Cardiac muscle cell (in vitro differentiated cells and primary cell): ENCODE results near the gene TMCO2. TPM values are rescaled to one million over a fixed set of nuclear protein-coding genes. Genes with fewer than 3 reads are reported as not detected.

Source experiments
- DNase-seq, 2 donors: peaks; one replicate each; pipeline versions ENCODE4 v3.0.0 to v3.0.0-alpha.2; 2010 to 2017; ENCODE audit warnings: low read depth in 1 of 2, low spot score in 1 of 2
- H3K27ac ChIP-seq: fragments of 200-600 bp; sonication (generic); 2 replicates; pipeline ENCODE4 v1.5.1; 2016
- H3K27me3 ChIP-seq: fragments of 200-600 bp; sonication (generic); 2 replicates; pipeline ENCODE4 v1.6.0; 2016; ENCODE audit warnings: control low read depth
- H3K36me3 ChIP-seq: fragments of 200-600 bp; sonication (generic); 2 replicates; pipeline ENCODE4 v1.5.1; 2016; ENCODE audit warnings: control low read depth
- H3K4me1 ChIP-seq: fragments of 200-600 bp; sonication (generic); 2 replicates; pipeline ENCODE4 v1.8.1; 2017; ENCODE audit warnings: low read depth, mild to moderate bottlenecking, mixed run types
- H3K4me3 ChIP-seq: fragments of 200-600 bp; sonication (generic); 2 replicates; pipeline ENCODE4 v1.5.1; 2016; ENCODE audit warnings: mild to moderate bottlenecking
- H3K9me3 ChIP-seq: fragments of 200-600 bp; sonication (generic); 2 replicates; pipeline ENCODE4 v1.5.1; 2017; ENCODE audit warnings: low read depth, mild to moderate bottlenecking, control low read depth
- CTCF ChIP-seq: IDR thresholded peaks from 2 replicates; pipeline ENCODE4 v1.5.1; 2012; ENCODE audit warnings: low read depth, mild to moderate bottlenecking, low read length
- polyA plus RNA-seq: library from polyadenylated mRNA; unstranded; fragments of >200 nt; fragmentation: Nextera tagmentation; extraction: Ambion mirVana; gene quantifications from 2 replicates; pipeline ENCODE4 v1.2.1, GENCODE V29; 2016
- total RNA-seq: library from RNA; depleted of rRNA; stranded (reverse); fragments of >200 nt; gene quantifications from 2 replicates; pipeline ENCODE4 v1.2.3, GENCODE V29; 2016

The TMCO2 gene
- total and polyA plus RNA-seq, 2 experiments from 2014 or later: not detected

GRCh38 chr1:40291293-40291692 is 43.6 kb downstream of the TMCO2 start:
- Histone ChIP-seq H3K27me3 (no peaks in the 10 kb centered on the region), H3K4me1 (no peaks in the 10 kb centered on the region), H3K27ac (no peak overlapping the region), H3K4me3 (no peak overlapping the region), H3K9me3 (no peaks in the 10 kb centered on the region), H3K36me3 (peaks cover 33% of the 10 kb centered on the region)
- TF ChIP-seq CTCF: no peak
- no peak for DNase-seq

DNA sequence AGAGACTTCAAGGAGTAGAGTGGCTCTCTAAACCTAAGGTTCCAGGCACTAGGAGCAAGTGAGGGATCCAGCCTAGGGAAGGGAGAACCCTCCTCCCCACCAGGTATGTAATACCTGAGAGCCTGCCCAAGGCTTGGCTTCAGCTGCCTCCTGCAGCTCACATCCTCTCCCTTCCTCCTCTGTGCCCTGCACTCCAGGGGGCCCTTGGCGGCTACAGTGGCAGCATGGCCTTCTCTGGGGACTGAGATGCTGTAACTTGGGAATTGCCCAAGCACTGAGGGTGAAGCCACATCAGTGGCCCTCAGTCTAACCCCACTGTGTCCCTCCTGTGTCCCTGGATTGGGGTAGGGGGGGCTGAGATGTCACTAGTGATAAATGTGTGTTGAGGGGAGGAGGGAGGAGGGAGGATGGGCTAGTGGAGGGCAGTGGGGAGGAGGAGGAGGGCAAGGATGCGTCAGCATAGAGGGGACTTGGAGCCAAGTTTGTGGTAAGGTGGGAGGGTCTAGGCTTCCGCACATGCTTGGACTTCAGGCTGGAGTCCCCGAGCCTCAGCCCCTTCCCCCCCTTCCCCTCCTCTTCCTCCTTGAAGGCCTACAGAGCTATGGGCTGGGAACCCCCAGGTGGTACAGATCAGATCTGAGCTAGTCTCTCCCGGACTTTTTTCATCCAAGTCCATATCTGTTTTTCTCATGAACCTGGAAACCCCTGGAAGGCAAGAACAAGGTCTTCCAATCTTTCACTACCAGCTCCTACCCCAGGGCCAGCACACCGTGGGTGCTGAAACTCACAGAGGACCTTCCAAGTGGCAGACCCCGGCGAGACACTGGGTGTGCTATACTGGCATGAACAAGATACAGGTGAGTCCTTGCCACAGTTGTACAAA is 51.9 kb downstream of the TMCO2 start:
- Histone ChIP-seq H3K36me3 (no peaks in the 10 kb centered on the region), H3K27ac (no peak overlapping the region), H3K9me3 (no peaks in the 10 kb centered on the region), H3K4me1 (no peaks in the 10 kb centered on the region), H3K27me3 (no peaks in the 10 kb centered on the region), H3K4me3 (no peak overlapping the region)
- no peak for TF ChIP-seq CTCF
- peak in 1 of 2 donors; percentile 67 for DNase-seq

- H3K4me3 ChIP-seq: no peak overlapping the region
- no peak for TF ChIP-seq CTCF
- H3K27ac ChIP-seq: no peak overlapping the region
- no peak for DNase-seq
- H3K36me3 ChIP-seq: no peaks in the 10 kb centered on the region
- no peaks in the 10 kb centered on the region for H3K27me3 ChIP-seq
- no peaks in the 10 kb centered on the region for H3K4me1 ChIP-seq
- no peaks in the 10 kb centered on the region for H3K9me3 ChIP-seq
These were observed 52.5 kb downstream of the TMCO2 start for GRCh38 chr1:40300249-40300567.

DNA sequence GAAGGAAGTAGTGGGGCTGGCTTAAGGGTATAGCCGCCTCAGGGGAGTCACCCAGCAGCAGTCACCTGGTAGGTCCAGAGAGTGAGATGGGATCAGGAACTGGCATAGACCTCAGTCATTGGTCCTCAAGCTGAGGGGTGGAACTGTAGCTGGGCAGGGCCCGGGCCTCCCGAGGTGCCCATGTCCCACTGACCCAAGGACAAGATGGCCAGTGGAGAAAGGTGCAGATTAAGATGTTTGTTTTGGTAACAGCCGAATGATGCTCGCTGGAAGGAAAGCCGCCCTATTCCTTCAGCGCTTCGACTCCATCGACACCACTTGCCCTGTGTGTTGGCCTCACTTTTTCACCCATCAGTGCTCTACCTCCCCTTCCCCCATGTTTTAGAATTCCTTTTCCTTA is 52.9 kb downstream of the TMCO2 start:
- Histone ChIP-seq H3K4me1 (no peaks in the 10 kb centered on the region), H3K27me3 (no peaks in the 10 kb centered on the region), H3K4me3 (no peak overlapping the region), H3K9me3 (no peaks in the 10 kb centered on the region), H3K27ac (no peak overlapping the region), H3K36me3 (no peaks in the 10 kb centered on the region)
- no peak for DNase-seq
- TF ChIP-seq CTCF: no peak

GRCh38 chr1:40301066-40301465 is 53.3 kb downstream of the TMCO2 start:
- Histone ChIP-seq H3K27ac (no peak overlapping the region), H3K4me1 (no peaks in the 10 kb centered on the region), H3K9me3 (no peaks in the 10 kb centered on the region), H3K27me3 (no peaks in the 10 kb centered on the region), H3K36me3 (no peaks in the 10 kb centered on the region), H3K4me3 (no peak overlapping the region)
- no peak for TF ChIP-seq CTCF
- no peak for DNase-seq

Other genes starting within 250 kb of the TMCO2 start
- gene CAP1, start 207.2 kb upstream of the TMCO2 start, total RNA-seq: 64.2 and 81.2 TPM in 2 replicates
- 92.3 and 92.8 TPM in 2 replicates for gene CAP1, start 207.2 kb upstream of the TMCO2 start, polyA plus RNA-seq
- gene PPT1, start 150.7 kb upstream of the TMCO2 start, total RNA-seq: 16.5 and 18.5 TPM in 2 replicates
- gene PPT1, start 150.7 kb upstream of the TMCO2 start, polyA plus RNA-seq: 47.9 and 52.0 TPM in 2 replicates
- 19.0 and 27.5 TPM in 2 replicates for gene RLF, start 86.5 kb upstream of the TMCO2 start, total RNA-seq
- 6.7 and 13.6 TPM in 2 replicates for gene RLF, start 86.5 kb upstream of the TMCO2 start, polyA plus RNA-seq
- 8.4 and 15.0 TPM in 2 replicates for gene ZMPSTE24, start 10.3 kb downstream of the TMCO2 start, total RNA-seq
- 9.8 and 24.0 TPM in 2 replicates for gene ZMPSTE24, start 10.3 kb downstream of the TMCO2 start, polyA plus RNA-seq
- gene COL9A2, start 69.3 kb downstream of the TMCO2 start, total RNA-seq: 2.9 and 3.4 TPM in 2 replicates
- gene COL9A2, start 69.3 kb downstream of the TMCO2 start, polyA plus RNA-seq: 5.9 and 7.2 TPM in 2 replicates
- 16.2 and 16.7 TPM in 2 replicates for gene SMAP2, start 125.8 kb downstream of the TMCO2 start, total RNA-seq
- gene SMAP2, start 125.8 kb downstream of the TMCO2 start, polyA plus RNA-seq: 23.3 and 29.5 TPM in 2 replicates
- gene ZFP69B, start 202.5 kb downstream of the TMCO2 start, total RNA-seq: 2.3 and 2.7 TPM in 2 replicates
- 3.2 and 3.7 TPM in 2 replicates for gene ZFP69B, start 202.5 kb downstream of the TMCO2 start, polyA plus RNA-seq
- gene ZFP69, start 229.4 kb downstream of the TMCO2 start, total RNA-seq: 2.9 and 4.9 TPM in 2 replicates
- gene ZFP69, start 229.4 kb downstream of the TMCO2 start, polyA plus RNA-seq: 3.2 and 7.2 TPM in 2 replicates